Stimulated activated CD4-positive, alpha-beta T cell treated with anti-CD3 and anti-CD28 coated beads, Interleukin-2, amount 100 ng/mL, for 4 hours (primary cell): ENCODE measurements around the gene FUBP1.
A peak's percentile ranks its signal among the peaks of the same experiment; 100 is the strongest.
"Not testable (repeated sequence)": the region's sequence is repeated elsewhere in the genome, so short reads cannot be mapped to it uniquely, and the experiment has no call there.

Source experiments
- DNase-seq: peaks from one replicate; pipeline ENCODE4 v3.0.0-alpha.2; 2020; ENCODE audit warnings: low read depth

FUBP1 gene

DNA sequence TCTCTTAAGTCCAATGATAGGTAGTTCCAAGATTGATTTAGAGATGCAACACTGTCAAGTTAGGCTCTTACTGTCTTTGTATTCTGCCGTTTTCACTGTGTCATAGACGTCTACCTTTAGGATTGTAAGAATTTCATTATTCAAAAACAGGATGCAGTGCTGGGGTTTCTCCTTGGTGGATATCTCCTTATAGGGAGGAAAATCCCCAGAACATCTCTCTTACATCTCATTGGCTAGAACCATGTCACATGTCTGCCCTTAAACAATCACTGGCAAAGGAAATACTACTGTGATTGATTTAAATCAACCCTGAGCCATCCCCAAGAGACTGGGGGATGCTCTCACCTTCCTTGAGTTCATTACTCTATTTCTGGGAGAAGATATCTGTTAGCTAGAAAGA lies 10.9 kb upstream of the FUBP1 start:
- no peak for DNase-seq

DNA sequence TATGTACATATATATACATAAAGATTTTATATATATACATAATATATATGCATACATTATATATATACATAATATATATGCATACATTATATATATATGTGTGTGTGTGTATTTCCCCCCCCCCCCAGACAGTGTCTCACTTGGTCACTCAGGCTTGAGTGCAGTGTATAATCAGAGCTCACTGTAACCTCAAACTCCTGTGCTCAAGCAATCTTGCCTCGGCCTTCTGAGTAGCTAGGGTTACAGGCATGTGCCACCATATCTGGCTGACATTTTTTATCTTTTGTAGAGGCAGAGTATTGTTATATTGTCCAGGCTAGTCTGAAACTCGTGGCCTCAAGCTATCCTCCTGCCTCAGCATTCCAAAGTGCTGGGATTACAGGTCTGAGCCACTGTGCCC lies 9.0 kb upstream of the FUBP1 start:
- DNase-seq, result no peak

DNA sequence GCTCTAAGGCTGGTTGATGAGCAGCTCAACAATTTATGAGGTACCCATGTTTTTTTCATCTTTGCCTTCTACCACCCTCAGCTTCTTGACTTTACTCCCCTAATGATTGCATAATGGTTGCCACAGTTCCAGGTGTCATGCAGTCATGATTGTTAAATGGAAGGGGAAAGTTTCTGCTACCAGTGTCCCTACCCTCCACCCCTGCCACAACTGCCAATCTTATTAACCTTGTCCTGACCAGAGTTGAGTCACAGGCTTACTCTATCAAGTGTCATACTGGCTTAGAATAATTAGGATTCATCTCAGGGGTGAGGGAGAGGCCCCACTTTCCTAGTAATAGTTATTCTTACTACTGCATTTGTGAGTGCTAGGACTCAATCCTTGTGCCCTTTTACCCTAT lies 7.9 kb upstream of the FUBP1 start:
- DNase-seq, result no peak

DNA sequence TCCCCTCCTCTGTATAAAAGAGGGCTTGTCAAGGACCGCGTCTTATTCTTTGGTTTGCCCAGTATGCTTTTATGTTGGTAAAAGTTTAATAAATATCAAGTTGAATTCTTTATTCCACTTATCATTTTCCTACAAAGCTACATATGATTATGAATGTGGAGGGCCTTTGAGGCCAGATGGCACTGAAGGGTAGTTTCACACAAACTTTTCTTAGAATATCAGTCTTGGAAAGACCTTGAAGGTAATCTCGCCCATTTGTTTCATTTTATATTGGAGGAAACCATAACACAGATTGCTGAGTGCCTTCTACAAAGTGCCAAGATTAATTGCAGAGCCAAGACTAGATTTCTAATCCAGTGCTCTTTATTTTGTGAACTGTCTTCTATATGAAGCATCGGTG lies 5.8 kb upstream of the FUBP1 start:
- DNase-seq, result no peak

DNA sequence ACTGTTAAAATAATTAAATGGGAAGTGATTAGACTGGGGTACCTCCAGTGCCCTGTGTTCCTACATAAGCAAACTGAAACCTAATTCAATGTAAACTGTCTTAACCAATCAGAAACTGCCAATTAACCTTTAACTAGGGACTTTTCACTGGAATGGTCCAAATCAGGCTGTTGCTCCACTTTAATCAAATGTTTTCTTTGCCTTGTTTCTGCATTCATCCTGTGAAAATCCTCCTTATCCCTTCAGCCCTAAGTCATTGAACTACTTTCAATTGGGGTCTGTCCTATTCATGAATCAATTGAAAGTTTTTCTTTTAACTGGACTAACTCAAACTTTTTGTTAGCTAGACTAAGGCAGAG lies 5.1 kb upstream of the FUBP1 start:
- DNase-seq, result no peak

DNA sequence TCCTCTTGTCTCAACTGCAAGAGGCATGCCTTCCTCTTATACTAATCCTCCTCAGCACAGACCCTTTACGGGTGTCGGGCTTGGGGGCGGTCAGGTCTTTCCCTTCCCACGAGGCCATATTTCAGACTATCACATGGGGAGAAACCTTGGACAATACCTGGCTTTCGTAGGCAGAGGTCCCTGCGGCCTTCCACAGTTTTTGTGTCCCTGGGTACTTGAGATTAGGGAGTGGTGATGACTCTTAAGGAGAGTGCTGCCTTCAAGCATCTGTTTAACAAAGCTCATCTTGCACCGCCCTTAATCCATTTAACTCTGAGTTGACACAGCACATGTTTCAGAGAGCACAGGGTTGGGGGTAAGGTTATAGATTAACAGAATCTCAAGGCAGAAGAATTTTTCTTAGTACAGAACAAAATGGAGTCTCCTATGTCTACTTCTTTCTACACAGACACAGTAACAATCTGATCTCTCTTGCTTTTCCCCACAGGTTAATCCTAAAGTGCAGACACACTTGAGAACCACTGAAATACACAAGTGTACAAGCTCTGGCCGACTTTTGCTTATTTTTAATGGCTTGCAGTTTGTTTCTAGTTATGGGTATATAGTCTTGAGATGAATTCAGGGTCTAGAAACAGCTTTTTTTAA lies 4.6 kb upstream of the FUBP1 start:
- DNase-seq, result not testable (repeated sequence)

DNA sequence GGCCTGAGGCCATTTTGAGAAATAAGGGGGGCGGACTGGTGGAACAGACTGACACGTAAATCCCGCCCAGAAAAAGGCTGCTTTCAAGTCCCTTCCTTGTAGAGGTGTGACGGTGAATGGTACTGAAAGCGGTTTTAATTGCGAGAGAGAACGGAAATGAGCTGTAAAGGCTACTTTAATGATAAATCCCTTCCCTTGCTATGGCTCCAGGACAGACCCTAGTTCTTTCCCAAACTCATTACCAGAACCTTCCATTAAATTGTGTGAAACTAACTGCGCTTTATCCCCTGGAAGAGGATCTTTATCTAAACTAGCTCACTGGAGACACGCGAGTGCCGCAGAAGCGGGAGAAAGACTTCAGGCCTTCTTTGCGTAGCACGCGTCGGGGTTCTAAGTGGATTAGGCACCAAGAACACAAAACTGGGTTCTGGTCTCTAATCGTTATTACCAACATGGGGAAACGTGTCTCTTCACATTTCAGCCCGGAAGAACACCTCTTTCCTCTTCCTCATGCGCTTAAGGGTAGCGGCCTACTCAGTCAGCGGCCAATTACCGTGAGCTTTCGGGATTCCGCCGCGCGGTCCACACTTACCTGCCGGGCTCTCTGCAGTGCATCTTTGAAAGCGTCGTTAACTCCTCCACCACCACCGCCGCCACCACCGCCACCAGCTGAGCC lies 441 bp downstream of the FUBP1 start:
- DNase-seq, result peak; percentile 68

DNA sequence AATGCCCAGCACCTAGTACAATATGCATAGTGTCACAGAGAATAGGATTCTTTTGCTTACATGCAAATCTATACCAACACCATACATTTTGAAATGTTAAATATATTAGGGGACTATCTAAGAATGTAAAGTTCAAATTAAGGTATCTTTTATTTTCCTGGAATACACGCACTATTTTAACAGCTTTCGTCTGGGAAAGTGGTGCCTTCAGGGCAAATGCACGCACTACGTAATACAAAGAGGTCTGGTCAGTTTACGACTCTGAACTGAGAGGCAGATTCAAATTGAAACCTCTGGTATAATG lies 931 bp downstream of the FUBP1 start:
- no peak for DNase-seq

DNA sequence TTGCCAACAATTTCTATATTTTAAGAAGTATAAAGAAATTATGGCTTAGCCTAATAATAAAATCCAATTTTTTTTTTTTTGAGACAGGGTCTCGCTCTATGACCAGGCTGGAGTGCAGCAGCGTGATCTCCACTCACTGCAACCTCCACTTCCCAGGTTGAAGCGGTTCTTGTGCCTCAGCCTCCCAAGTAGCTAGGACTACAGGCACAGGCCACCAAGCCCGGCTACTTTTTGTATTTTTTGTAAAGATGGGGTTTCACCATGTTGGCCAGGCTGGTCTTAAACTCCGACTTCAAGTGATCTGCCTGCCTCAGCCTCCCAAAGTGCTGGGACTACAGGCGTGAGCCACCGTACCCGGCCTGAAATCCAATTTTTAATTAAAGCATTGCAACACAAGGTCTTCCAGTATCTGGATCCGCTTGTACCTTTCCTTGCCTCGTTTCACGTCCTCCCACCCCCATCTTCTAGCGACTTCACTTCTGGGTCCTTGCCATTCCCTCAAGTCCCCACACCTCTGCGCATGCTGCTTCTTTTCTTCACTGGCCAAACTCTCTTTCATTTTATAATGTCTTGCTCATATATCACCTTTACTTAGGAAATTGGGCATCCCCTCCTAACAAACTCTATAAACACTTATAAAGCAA lies 2.3 kb downstream of the FUBP1 start:
- no peak for DNase-seq

DNA sequence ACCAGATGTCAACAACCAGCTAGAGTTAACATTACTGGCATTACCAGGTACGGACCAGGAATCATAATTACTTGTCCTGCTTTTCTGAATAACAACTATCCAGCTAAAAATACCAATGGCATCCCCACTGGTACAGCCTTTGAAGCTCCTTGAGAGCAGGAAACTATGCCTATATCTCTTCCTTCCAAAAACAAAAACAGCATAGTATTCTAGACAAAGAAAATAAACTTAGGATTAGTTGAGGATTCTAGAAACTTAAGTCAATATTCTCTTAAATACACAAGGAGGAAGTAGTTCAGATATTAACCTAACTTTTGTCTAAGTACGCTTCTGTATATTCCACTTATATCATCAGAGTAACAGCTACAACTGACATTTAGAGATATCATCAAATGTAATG lies 3.0 kb downstream of the FUBP1 start:
- no peak for DNase-seq

DNA sequence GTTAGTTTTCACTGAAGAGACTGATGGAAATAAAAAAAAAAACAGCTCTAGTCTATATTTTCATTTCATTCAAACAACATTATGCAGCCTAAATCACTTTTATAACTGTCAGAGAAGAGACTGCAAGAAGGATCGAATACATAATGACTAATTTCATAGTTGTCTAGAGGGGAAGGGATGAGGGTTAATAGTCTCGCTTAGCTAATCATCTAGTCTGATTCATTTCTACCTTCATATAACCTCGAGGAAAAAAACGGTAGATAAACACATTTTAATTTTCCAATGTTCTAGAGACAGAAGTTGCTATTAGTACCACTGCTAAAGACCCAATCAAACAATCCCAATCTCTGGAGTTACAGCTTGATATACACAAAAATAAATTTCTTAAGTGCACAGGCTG lies 3.5 kb downstream of the FUBP1 start:
- no peak for DNase-seq

DNA sequence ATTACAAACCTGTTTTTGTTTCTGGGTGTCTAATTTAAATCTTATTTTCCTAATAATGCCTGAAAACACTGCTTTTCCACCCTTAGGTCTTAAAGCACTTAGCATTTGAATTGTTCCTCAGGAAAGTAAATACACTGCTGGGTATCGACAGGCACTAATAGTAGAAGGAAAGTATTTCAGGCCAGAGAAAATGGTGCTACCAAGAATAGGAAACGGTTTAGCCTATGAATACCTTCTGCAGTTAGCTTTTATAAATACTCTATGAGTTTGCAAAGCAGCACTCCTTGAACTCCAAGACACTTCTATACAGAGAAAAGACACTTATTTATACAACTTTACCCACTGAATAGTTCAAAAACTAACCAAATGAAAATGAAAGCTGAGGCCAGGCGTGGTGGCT lies 6.8 kb downstream of the FUBP1 start:
- no peak for DNase-seq

DNA sequence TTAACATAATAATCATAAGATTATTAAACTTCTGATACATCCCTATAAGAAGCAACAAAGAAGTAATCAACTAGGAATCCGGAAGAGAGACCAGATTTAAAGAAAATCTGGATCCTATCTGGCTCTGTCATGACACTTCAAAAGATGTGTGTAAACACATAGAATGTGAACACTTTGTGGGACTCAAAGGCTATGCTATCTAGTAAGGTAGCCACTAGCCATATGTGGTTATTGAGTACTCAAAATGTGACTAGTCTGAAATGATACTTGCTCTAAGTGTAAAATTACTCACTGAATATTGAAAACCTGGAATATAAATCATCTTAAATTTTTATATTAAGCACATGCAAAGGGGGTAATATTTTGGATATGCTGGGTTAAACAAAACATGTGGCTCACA lies 8.7 kb downstream of the FUBP1 start:
- DNase-seq, result no peak

DNA sequence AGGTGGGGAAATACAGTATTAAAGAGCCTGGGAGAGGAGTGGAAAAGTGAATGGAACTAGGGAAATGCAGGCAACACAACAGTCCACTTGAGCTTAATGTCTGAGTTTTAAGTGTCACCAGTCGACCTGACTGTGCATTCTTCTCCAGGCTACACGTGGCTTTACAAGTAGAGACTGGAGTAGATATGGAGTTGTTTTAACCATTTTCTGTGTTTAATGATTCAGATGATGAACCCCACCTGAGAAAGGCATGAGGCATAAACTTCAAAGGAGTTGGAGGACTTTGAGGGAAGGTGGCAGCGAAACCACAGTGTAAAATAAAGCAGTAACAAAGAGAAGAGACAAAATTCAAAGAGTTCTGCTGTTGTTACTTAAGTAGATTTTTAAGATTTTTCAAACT lies 12.6 kb downstream of the FUBP1 start:
- DNase-seq, result no peak

DNA sequence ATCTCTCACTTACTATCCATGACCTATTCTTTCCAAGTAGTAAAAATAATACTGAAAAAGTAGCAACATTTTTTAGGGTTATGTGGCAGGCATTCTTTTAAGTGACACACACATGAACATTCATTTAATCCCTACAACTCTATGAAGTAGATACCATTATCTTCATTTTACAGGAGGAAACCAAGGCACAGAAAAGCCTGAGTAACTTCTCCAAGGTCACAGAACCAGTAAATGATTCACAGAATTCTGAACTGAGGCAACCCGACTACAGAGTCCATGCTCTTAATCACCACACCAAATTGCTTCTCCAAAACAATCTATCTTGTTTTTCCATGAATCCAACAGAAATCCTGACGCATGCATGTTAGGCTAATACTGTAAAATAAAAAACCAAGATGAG lies 17.5 kb downstream of the FUBP1 start:
- DNase-seq, result no peak

DNA sequence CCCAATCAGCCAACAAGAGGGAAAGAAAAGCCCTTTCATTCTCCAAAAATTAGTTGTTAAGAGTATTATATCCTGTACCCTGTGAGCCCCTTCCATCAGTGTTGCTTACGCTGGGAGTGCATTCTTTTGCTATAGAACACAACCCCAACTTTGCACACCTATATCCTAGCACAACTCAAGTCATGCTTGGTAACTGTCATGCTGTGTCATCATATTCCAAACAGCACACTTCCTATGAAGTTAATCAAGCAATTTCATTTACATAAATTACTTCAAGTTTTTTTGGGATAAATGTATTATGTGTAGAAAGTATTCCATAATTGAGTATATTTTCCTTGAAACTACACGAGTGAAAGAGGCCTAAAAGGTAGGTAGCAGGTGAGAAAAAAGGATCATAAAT lies 20.0 kb downstream of the FUBP1 start:
- DNase-seq, result no peak

DNA sequence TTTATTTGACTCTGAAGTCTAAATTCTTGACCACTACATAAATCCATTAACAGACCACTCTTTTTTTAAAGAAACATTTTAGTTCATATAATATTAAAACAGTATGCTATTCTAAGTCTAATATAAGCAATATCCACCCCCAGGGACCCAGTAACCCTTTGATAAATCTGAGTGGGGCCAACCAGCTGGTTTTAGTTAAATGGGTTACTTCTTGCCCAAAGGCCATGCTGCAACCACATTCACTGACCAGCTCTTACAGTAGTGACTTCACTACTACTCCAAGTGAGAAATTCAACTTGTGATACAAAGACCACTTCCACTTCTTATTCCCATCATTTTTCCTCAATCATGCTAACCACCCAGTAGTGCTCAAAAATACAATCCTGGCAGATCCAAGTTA lies 20.5 kb downstream of the FUBP1 start:
- no peak for DNase-seq

DNA sequence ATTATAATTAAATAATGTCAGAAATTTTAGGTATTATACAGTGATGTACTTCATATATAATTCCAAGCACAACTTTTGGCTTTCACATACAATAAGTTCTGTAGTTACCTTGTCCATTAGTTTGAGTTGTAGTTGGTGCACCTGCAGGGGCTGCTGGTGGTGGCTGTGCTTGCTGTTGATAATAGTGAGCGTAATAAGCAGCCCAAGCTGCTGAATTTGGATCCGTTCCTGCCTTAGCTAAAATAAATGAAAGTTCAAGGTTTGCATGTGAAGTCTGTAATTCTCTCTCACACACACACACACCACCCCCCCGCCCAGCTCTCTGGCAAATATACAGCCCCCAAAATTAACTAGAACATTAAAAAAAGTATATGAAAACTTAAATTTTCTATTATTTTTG lies 22.4 kb downstream of the FUBP1 start:
- DNase-seq, result no peak

DNA sequence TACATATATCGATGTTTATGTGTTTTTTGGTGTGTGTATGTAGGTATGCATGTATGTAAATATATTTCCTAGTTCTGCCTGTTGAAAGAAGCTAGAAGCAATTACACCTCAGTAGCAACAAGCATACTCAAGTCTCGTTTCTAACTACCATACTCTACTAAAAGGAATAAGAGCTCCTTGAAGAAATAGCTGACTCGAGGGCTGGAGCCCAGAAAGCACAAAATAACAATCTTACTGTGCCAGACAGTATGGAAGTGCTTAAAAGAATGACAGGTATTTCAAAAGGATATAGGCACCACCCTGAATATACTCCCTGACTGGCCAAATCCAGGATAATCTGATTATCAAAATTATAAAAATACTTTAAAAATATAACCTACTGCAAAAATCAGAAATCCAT lies 23.2 kb downstream of the FUBP1 start:
- DNase-seq, result no peak

DNA sequence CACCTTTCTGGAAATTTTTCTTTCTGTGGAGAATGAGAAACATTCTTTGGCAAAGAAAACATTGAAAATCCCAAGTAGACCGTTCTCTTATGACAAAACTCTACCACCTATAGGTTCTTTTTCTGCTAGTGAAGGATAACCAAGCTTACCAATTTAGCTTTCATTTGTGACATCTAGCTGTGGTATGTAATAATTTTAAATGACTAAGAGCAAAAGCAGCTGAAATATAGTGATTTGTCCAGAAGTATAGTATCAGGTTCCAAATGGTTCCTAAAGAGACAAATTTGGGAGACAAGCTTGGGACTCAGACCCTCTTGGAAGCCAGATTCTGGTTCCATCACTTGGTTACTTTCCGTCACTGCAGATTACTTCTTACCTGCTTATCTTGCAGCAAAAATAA lies 24.4 kb downstream of the FUBP1 start:
- DNase-seq, result no peak

DNA sequence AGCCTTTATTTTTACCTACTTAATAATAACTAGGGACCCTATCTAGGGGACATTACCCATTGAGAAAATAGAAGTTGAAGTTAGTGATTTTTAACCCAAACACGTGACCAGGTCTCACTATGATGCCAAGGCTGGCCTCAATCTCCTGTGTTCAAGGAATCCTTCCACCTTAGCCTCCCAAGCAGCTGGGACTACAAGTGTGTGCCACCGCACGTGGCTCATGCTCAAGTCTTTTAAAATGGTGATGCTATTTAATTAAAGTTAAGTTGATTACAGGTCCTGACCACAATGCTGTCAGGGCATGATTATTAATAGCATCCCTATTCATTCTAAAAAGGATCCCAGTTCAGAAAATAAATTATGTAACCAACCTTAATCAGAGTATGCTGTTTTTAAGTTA lies 25.0 kb downstream of the FUBP1 start:
- DNase-seq, result no peak

DNA sequence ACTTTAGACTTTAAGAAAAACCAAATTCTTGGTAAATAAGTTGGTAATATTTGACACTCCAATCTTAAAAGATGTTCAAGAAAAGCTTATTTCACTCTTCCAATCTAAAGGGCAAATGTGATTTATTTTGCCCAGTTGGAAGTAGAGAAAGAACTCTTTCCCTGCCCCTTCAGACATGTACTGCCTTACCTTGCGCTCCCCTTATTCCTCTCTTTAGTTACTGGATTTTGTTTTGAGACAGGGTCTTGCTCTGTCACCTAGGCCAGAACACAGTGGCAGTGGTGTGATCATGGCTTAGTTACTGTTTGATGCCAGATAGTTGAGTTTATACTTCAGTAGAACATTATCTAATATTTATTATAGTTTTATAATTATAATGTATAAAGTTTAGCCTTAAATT lies 27.5 kb downstream of the FUBP1 start:
- no peak for DNase-seq

DNA sequence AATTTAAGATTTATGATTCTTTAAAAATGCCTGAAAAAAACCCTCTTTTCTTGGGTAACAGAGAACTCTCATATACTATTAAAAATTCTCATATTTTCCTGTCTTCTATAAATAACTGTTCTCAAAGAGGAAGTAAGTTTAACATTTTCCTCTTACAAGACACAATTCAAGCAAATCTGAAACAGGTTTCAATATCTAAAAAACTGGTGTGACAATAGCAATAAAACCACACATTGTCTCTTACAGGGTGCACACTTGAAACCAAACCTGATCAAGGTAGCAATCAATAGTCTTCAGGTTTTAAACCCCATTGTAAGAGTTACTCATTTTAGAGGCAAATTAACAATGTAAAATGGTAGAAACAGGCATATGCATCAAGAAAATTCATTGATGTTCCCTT lies 28.0 kb downstream of the FUBP1 start:
- DNase-seq, result no peak

DNA sequence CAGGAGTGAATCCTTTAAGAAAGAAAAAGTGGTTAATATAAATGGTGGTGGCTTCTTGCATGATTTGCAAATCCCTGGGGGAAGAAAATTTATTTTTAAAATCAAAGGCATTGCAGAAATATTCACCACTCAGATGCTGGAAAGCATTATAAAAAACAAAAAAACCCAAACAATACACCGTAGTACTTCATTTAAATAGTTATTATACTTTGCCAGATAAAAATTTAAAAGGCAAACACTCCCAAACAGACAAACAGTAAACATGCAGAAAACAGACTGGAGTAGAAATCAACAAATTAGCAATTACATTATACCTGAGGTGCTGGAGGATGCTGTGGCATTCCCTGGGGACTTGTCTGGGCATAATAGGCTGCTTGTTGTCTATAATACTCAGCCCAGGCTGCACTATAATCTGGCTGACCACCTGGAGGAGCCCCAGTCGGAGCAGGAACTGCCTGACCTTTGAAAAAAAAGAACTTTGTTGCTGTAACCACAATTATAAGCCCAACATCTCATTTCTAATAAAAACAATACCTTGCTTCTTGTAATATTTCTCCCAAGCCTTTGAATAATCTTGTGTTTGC lies 29.9 kb downstream of the FUBP1 start:
- no peak for DNase-seq
